Prostate gland (tissue), 2 donors: ENCODE data around the gene ZNF684. TPM values are rescaled to one million over a fixed set of nuclear protein-coding genes. Genes with fewer than 3 reads are reported as not detected.
A peak's percentile ranks its signal among the peaks of the same experiment; 100 is the strongest.
"Not testable (repeated sequence)": the region's sequence is repeated elsewhere in the genome, so short reads cannot be mapped to it uniquely, and the experiment has no call there.

Experiments used
- DNase-seq: peaks from one replicate; pipeline ENCODE4 v3.0.0-alpha.2; 2019; ENCODE audit warnings: low spot score
- H3K27ac ChIP-seq, 2 donors: fragments of 200-600 bp; sonication (generic); 2 replicates each; pipeline ENCODE4 v1.5.1; 2017 to 2019
- H3K27me3 ChIP-seq: fragments of 200-600 bp; sonication (generic); replicated peaks from 2 replicates; pipeline ENCODE4 v1.5.1; 2019; ENCODE audit not compliant: insufficient read depth
- H3K36me3 ChIP-seq, 2 donors: fragments of 200-600 bp; sonication (generic); 1 replicate in 1 of 2; 2 replicates in 1 of 2; pipeline versions ENCODE4 v1.5.1 to v1.8.1; 2017 to 2019
- H3K4me1 ChIP-seq: fragments of 200-600 bp; sonication (generic); replicated peaks from 2 replicates; pipeline ENCODE4 v1.5.1; 2019
- H3K4me3 ChIP-seq, 2 donors: fragments of 200-600 bp; sonication (generic); 2 replicates each; pipeline ENCODE4 v1.5.1; 2017 to 2019
- H3K9me3 ChIP-seq: fragments of 200-600 bp; sonication (generic); 2 replicates; pipeline ENCODE4 v1.5.1; 2017
- POLR2A ChIP-seq: fragments of 450-650 bp; IDR thresholded peaks from one replicate; pipeline ENCODE4 v1.6.1; 2016; ENCODE audit warnings: antibody characterized with exemption, mild to moderate bottlenecking
- POLR2AphosphoS5 ChIP-seq: sonication (generic); formaldehyde crosslinking; IDR thresholded peaks from one replicate; pipeline ENCODE4 v1.6.1; 2017; ENCODE audit warnings: antibody characterized with exemption
- WGBS: methylation state at CpG from one replicate; pipeline ENCODE4 v1.1.5; 2018; 5-methylcytosine and 5-hydroxymethylcytosine counted together
- intact Hi-C: fragments of 100-400 bp; cut with DNase I; formaldehyde crosslinking; loops from one replicate; pipeline ENCODE4 v1.14.2; 2022
- total RNA-seq, 2 donors: library from RNA; depleted of rRNA; stranded (reverse); fragments of >200 nt; gene quantifications; one replicate each; pipeline ENCODE4 v1.1.0, GENCODE V29; 2016
- TF ChIP-seq, protein P1 (sequence below), 4 experiments: fragments of 200-600 bp in 2 of 4; fragments of 450-650 bp in 2 of 4; sonication (generic) in 2 of 4; IDR thresholded peaks; 1 replicate in 3 of 4; 2 replicates in 1 of 4; pipeline ENCODE4 v1.5.1; 2016 to 2019; ENCODE audit warnings: antibody characterized with exemption in 4 of 4, mild to moderate bottlenecking in 2 of 4, moderate library complexity in 2 of 4

Gene ZNF684
- total RNA-seq: 1 to 10 TPM; 5.4 to 7.0 TPM

DNA sequence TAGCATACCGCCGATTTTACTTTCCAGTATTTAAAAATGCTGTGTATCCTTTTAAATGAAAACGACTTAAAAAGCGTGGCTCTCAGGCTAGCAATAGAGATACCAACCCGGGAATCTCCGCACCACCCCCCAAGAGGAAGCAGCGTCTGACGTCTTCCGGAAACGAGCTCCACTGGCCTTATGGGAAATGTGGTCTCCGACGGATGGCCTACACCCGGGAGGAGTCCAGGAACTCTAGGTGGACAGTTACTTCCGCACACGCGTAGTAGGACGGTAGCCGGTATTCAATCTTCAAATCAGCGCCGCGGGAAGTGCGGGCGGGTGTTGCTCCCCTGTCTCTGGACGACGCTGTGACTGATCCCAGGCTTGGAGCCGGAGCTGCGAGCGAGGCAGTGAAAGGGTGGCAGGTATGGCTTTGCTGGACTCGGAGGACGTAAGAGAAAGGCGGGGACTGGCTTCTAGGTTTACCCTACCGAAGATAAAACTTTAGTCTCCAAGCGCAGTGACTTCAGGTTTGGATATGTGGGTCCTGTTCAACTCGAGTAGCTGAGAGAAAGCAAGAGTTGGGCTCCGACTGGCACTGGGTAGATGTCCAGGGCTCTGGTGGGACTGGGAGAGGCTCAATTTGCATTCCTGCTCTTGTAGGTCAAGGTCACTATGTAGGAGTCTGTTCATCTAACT is at the start of gene ZNF684:
ZNF684 (plus strand) TSS at position 257 of the 681 bp plus-strand sequence. CDS start 1,530 bp downstream, outside the sequence.
- Histone ChIP-seq H3K27ac (peak within 1 kb of the TSS; percentile 72 to 76), H3K36me3 (no peaks in the 10 kb centered on the region), H3K9me3 (no peaks in the 10 kb centered on the region), H3K4me1 (no peaks in the 10 kb centered on the region), H3K4me3 (peak within 1 kb of the TSS; percentile 55 to 60), H3K27me3 (no peaks in the 10 kb centered on the region)
- TF ChIP-seq POLR2A: no peak
- peak; percentile 99 for TF ChIP-seq POLR2AphosphoS5
- peak; percentile 90 for DNase-seq
- under 1% methylated on average over 35 of the region's 35 CpGs for WGBS
- intact Hi-C loops: no loop called here

DNA sequence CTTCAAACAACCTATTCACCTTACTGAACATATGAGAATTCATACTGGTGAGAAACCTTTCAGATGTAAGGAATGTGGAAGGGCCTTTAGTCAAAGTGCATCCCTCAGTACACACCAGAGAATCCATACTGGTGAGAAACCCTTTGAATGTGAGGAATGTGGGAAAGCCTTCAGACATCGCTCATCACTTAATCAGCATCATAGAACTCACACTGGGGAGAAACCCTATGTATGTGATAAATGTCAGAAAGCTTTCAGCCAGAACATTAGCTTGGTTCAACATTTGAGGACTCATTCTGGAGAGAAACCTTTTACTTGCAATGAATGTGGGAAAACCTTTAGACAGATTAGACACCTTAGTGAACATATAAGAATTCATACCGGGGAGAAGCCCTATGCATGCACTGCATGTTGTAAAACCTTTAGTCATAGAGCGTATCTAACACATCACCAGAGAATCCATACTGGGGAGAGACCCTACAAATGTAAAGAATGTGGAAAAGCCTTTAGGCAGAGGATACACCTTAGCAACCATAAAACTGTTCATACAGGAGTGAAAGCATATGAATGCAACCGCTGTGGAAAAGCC is 36.0 kb upstream of the ZNF684 start:
- Histone ChIP-seq H3K27ac (no peak overlapping the region), H3K4me1 (no peaks in the 10 kb centered on the region), H3K27me3 (no peaks in the 10 kb centered on the region), H3K36me3 (peaks cover 0 to 3% of the 10 kb centered on the region in 2 donors), H3K9me3 (no peaks in the 10 kb centered on the region), H3K4me3 (no peak overlapping the region)
- intact Hi-C loops: no loop called here
- DNase-seq: no peak
- TF ChIP-seq POLR2AphosphoS5 (no peak), POLR2A (no peak)
- TF ChIP-seq, protein P1, sequence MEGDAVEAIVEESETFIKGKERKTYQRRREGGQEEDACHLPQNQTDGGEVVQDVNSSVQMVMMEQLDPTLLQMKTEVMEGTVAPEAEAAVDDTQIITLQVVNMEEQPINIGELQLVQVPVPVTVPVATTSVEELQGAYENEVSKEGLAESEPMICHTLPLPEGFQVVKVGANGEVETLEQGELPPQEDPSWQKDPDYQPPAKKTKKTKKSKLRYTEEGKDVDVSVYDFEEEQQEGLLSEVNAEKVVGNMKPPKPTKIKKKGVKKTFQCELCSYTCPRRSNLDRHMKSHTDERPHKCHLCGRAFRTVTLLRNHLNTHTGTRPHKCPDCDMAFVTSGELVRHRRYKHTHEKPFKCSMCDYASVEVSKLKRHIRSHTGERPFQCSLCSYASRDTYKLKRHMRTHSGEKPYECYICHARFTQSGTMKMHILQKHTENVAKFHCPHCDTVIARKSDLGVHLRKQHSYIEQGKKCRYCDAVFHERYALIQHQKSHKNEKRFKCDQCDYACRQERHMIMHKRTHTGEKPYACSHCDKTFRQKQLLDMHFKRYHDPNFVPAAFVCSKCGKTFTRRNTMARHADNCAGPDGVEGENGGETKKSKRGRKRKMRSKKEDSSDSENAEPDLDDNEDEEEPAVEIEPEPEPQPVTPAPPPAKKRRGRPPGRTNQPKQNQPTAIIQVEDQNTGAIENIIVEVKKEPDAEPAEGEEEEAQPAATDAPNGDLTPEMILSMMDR (IDR thresholded peaks at IDR 0.05): no peak
- WGBS: 95% methylated on average over 4 of the region's 4 CpGs

GRCh38 chr1:40502651-40503050 is 28.8 kb upstream of the ZNF684 start:
- not testable (repeated sequence) for H3K27me3 ChIP-seq

GRCh38 chr1:40507973-40508372 is 23.5 kb upstream of the ZNF684 start:
- H3K27me3 ChIP-seq: no peaks in the 10 kb centered on the region
- H3K36me3 ChIP-seq: no peaks in the 10 kb centered on the region
- peak overlapping the region; percentile 54 to 69 for H3K4me3 ChIP-seq
- DNase-seq: no peak
- intact Hi-C loops: no loop called here
- H3K27ac ChIP-seq: peak overlapping the region; percentile 70 to 71
- no peaks in the 10 kb centered on the region for H3K9me3 ChIP-seq
- no peaks in the 10 kb centered on the region for H3K4me1 ChIP-seq
- 65% methylated on average over 6 of the region's 6 CpGs for WGBS
- TF ChIP-seq POLR2A (no peak), POLR2AphosphoS5 (no peak)
- TF ChIP-seq, protein P1 (IDR thresholded peaks at IDR 0.05): no peak

More at GRCh38 chr1:40502651-40503050, 28.8 kb upstream of the ZNF684 start:
- H3K36me3 ChIP-seq, H3K9me3 ChIP-seq, intact Hi-C loops, DNase-seq, H3K4me1 ChIP-seq, H3K4me3 ChIP-seq, H3K27ac ChIP-seq: not testable (repeated sequence)
- 97% methylated on average over 4 of the region's 4 CpGs for WGBS

DNA sequence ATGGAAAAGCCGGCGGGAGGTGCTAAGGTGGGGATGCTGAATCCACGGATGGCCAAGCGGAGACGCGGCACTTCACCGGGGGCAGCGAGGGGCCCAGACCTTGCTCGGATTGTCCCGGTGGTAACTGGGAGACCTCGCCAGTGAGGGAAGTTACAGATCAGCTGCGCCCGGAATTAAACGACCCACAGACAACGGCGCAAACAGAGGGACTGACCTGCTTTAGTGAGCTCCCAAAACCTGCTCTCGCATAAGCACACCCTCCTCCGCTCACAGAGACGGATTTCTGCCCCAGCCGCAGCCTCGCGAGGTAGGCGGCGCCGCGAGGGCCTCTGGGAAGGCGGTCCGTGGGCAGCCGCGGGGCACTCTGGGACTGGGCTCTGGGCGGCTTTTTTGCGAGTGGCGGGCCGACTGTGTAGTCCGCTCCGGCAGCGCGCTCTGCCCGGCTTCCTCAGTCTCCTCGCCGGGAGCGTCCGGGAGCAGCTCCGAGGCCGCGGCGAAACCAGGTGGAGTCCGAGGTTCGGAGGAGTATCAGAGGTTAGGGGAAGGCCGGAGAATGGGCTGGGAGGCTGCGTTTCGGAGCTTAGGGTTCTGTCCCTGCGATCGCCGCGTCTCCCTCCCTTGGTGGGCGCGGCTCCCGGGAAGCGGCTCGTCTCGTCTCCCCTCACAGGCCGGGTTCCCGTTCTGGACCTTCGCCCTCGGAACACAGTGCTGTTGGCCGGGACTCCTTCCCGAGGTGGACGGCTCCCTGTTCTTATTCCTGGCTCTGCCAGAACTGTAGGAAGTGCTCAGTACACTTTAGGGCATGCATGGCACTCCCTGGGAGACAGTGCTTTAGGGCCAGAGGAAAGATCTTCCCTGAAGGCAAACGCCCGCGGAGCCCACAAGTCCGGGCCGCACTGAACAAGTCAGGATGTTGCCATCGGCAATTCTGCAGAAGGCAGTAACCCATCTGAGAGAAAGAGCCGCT is 22.8 kb upstream of the ZNF684 start, which contains the start of gene EXO5:
EXO5 (plus strand) TSS at position 393 of the 967 bp plus-strand sequence. CDS start 5,778 bp downstream, outside the sequence.
- peak; percentile 68 for DNase-seq
- H3K9me3 ChIP-seq: no peaks in the 10 kb centered on the region
- no peaks in the 10 kb centered on the region for H3K4me1 ChIP-seq
- H3K27ac ChIP-seq: peak within 1 kb of the TSS; percentile 70 to 71
- H3K27me3 ChIP-seq: no peaks in the 10 kb centered on the region
- peak within 1 kb of the TSS; percentile 54 to 69 for H3K4me3 ChIP-seq
- intact Hi-C loops: no loop called here
- TF ChIP-seq POLR2A (peak; percentile 61), POLR2AphosphoS5 (peak; percentile 84)
- TF ChIP-seq, protein P1 (IDR thresholded peaks at IDR 0.05): peak in 1 of 4 experiments; percentile 15
- no peaks in the 10 kb centered on the region for H3K36me3 ChIP-seq
- under 1% methylated on average over 75 of the region's 76 CpGs for WGBS
